ENCODE measurements around the gene NRAP. TPM values are rescaled to one million over a fixed set of nuclear protein-coding genes. Genes with fewer than 3 reads are reported as not detected.

Gene NRAP
- total and polyA plus RNA-seq, 2 experiments from 2014 or later = not detected

- TF ChIP-seq REST (IDR thresholded peaks at IDR 0.05; ENCODE audit: unreplicated experiment) (no peak), JUNB (IDR thresholded peaks at IDR 0.05; ENCODE audit: unreplicated experiment) (no peak), CTCF (conservative IDR thresholded peaks at IDR 0.05; ENCODE audit: low read depth in 2 of 2) (no peak)
Measured at GRCh38 chr10:113708640-113709039, 44.8 kb upstream of the NRAP start (continued).

- Histone ChIP-seq H3K36me3 (ENCODE audit: insufficient read depth) (no peaks in the 10 kb centered on the region), H3K4me3 (no peak overlapping the region), H3K9me2 (ENCODE audit: insufficient read depth) (no peaks in the 10 kb centered on the region), H2AFZ (no peak overlapping the region), H3K79me2 (replicated peaks; ENCODE audit: insufficient read depth) (no peaks in the 10 kb centered on the region), H3F3A (replicated peaks; ENCODE audit: low read depth) (no peaks in the 10 kb centered on the region), H3K27ac (ENCODE audit: low read depth) (no peak overlapping the region), H4K20me1 (replicated peaks; ENCODE audit: insufficient read depth) (peaks cover 3% of the 10 kb centered on the region; the same call in 1 of the 2 replicates), H3K4me2 (no peak overlapping the region), H3K4me1 (ENCODE audit: insufficient read depth) (peaks cover 30% of the 10 kb centered on the region), H3K27me3 (ENCODE audit: insufficient read depth) (no peaks in the 10 kb centered on the region)
- no peak for ATAC-seq
- DNase-seq (ENCODE audit: low spot score) = no peak
- Mint-ChIP-seq H3K4me3 (no peak overlapping the region), H3K27ac (no peak overlapping the region), H3K27me3 (ENCODE audit: insufficient read depth, low read depth, poor library complexity) (peaks cover 9% of the 10 kb centered on the region), H3K4me1 (peaks cover 55% of the 10 kb centered on the region), H3K9me3 (no peaks in the 10 kb centered on the region; the same call in 2 of the 3 replicates), H3K36me3 (ENCODE audit: low read depth) (no peaks in the 10 kb centered on the region)
- TF ChIP-seq EZH2 (IDR thresholded peaks at IDR 0.05; ENCODE audit: low read depth, unreplicated experiment) = no peak
- TF ChIP-seq NANOG (IDR thresholded peaks at IDR 0.05; ENCODE audit: borderline replicate concordance) = no peak
- TF ChIP-seq REST (IDR thresholded peaks at IDR 0.05; ENCODE audit: unreplicated experiment) = no peak
- no peak for TF ChIP-seq STAT1 (IDR thresholded peaks at IDR 0.05; ENCODE audit: unreplicated experiment)
- no peak for TF ChIP-seq JUNB (IDR thresholded peaks at IDR 0.05; ENCODE audit: unreplicated experiment)
- TF ChIP-seq CREB1 (CRISPR knock-in tag; IDR thresholded peaks at IDR 0.05; ENCODE audit: low read depth) = no peak
- TF ChIP-seq EZH2phosphoT487 (IDR thresholded peaks at IDR 0.05; ENCODE audit: unreplicated experiment) = no peak
- TF ChIP-seq ETS1 (IDR thresholded peaks at IDR 0.05) = no peak
- TF ChIP-seq ZNF114 (CRISPR knock-in tag; IDR thresholded peaks at IDR 0.05) = no peak
- TF ChIP-seq POLR2AphosphoS5 (IDR thresholded peaks at IDR 0.05; ENCODE audit: low read depth) = no peak
Measured at GRCh38 chr10:113706623-113707022, 42.8 kb upstream of the NRAP start.

All from GM23338 (cell line).